ENCODE results near the gene THSD4.
"Not testable (repeated sequence)": the region's sequence is repeated elsewhere in the genome, so short reads cannot be mapped to it uniquely, and the experiment has no call there.

The THSD4 gene

GRCh38 chr15:71149646-71150557 is 34.6 kb downstream of the THSD4 start:
- DNase-seq (ENCODE audit: low spot score), result no peak

GRCh38 chr15:71151081-71151480 is 35.8 kb downstream of the THSD4 start:
- DNase-seq (ENCODE audit: low spot score), result no peak

DNA sequence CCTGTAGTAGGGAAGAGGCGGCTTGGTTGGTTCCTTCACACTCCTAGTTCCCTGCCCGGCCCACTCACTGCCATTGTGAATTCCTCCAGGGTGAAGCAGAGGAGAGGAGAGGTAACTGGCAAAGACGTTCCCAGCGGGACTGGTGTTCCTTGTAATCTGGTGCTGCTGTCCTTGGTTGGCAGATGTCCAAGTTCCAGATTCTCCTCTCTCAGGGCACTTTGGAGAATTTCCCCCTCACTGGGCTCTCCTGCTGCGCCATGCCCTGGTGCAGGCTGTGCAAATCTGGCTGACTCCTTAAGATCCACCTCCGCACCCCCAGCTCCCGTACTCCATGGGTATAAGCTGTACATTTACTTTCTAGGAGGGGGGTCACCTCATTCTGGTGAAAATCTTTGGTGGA is 37.3 kb downstream of the THSD4 start:
- DNase-seq (ENCODE audit: low spot score), result no peak

- DNase-seq (ENCODE audit: low spot score), result no peak
Observed at GRCh38 chr15:71153823-71154524, 38.7 kb downstream of the THSD4 start.

GRCh38 chr15:71154607-71155200 is 39.4 kb downstream of the THSD4 start:
- DNase-seq (ENCODE audit: low spot score), result no peak

DNA sequence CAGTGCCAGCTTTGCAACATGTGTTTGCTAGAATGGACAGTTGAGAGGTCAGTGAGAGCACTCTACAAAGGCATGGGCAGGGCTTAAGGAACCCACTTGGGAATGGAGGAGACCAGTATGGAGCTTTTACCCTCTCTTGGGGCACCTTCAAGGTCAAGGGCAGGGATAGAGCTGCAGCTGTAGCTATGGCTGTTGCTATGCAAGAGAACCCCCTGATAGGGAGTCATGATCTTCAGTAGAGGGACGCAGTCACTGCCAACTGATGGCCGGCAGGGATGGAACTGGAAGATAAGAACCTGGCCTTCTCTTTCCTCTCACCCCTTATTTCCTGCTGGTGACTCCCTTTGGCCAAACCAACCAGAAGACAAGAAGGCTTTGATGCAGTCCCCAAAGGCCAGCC is 40.3 kb downstream of the THSD4 start:
- no peak for DNase-seq (ENCODE audit: low spot score)

DNA sequence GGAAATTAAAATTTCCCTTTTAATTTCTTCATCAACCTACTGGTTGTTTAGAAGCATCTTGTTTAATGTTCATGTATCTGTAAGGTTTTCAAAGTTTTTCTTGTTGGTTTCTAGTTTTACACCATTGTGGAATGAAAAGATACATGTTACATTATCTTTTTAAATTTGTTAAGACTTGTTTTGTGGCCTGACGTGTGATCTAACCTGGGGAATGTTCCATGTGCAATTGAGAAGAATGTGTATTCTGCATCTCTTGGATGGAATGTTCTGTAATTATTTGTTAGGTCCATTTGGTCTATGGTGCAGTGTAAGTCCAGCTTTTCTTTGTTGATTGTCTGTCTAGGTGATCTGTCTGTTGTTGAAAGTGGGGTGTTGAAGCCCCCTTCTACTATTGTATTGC is 45.7 kb downstream of the THSD4 start:
- DNase-seq (ENCODE audit: low spot score), result no peak

GRCh38 chr15:71162309-71162708 is 47.0 kb downstream of the THSD4 start:
- no peak for DNase-seq (ENCODE audit: low spot score)

GRCh38 chr15:71164606-71165005 is 49.3 kb downstream of the THSD4 start:
- DNase-seq (ENCODE audit: low spot score), result not testable (repeated sequence)

DNA sequence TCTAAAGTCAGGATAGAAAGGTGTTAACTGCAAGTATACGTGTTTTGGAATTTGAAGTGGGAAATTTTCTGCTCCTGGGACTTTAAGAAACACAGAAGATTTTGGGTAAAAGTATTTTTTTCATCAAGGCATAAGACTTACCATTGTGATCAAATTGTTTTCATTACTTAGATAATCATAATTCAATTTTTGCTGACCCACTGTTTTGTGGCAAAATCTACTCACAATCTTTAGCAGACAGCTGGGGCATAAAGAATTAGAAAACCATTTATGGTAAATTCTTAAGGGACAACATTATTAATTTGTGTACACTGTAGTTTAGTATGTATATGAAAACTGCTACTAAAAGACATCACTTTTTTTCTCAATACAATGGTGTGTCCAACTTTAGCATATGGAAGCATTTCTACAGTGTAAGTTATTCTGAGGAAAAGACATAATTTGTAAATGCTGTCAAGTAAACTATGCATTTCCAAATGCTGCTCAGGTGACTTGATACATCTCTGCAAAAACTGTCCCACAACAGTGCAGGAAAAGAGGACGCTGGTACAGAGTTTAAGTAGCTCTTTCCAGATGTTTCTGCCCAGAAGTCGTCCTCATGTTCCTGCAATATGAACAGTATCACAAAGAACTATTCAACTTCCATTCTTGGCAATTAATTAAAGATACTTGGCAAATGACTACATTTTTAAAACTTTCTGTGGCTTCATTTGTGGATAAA is 52.3 kb downstream of the THSD4 start:
- DNase-seq (ENCODE audit: low spot score), result no peak

- no peak for DNase-seq (ENCODE audit: low spot score)
Observed at GRCh38 chr15:71168166-71168834, 53.0 kb downstream of the THSD4 start.

DNA sequence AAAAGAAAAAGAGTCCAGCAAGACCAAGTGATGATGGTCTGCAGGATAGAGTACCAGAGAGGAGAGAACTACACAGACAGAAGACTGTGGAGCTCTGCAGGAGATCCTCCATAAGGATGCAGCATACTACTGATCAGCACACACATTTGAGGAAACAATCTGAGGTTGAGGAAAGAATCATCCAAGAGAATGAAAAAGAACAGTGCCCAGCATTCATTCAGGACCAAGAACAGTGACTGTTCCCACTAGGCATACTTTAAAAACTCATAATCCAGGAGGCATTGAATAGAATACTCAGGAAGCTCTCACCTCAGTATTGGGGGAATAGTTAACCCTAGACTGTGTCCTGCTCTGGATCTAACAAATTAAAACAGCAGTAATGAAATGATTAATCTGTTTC is 54.9 kb downstream of the THSD4 start:
- DNase-seq (ENCODE audit: low spot score), result no peak

DNA sequence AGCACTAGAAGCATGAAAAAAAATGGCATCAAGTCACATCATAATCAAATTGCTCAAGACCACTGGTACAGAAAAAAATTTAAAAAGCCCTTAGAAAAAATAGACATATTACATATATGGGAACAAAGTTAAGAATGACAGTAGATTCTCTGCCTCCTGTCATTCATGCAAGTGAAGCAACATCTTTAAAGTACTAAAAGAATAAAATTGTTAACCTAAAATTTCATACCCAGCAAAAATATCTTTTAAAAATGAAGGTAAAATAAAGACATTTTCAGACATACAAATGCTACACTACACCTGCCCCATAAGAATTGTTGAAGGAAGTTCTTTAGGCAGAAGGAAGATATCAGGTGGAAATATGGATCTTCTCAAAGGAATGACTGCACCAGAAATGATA is 55.9 kb downstream of the THSD4 start:
- no peak for DNase-seq (ENCODE audit: low spot score)

DNA sequence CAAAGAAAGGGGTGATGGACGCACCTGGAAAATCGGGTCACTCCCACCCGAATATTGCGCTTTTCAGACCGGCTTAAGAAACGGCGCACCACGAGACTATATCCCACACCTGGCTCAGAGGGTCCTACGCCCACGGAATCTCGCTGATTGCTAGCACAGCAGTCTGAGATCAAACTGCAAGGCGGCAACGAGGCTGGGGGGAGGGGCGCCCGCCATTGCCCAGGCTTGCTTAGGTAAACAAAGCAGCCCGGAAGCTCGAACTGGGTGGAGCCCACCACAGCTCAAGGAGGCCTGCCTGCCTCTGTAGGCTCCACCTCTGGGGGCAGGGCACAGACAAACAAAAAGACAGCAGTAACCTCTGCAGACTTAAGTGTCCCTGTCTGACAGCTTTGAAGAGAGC is 59.1 kb downstream of the THSD4 start:
- DNase-seq (ENCODE audit: low spot score), result not testable (repeated sequence)

- DNase-seq (ENCODE audit: low spot score), result peak; percentile 1
Observed at GRCh38 chr15:71180986-71181853, 65.9 kb downstream of the THSD4 start.

DNA sequence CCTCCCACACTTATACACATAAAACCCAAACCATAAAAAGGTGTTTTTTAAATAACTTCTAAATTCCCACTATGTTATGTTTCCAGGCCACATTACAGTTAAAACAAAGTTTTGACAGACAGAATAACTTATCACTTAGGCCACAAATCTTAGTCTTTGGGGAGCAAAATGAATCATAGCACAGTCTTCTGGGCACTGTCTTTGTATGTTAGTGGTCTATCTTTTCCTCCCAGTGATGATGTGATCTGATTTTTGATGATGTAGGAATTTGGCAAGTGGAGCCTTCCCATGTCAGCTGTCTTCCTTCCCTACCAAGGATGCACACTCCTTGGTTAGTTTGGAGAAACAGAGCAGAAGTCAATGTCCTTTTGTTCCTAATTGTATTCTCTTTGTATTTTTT is 67.3 kb downstream of the THSD4 start:
- DNase-seq (ENCODE audit: low spot score), result no peak

- DNase-seq (ENCODE audit: low spot score), result no peak
Observed at GRCh38 chr15:71183063-71183462, 67.8 kb downstream of the THSD4 start.

DNA sequence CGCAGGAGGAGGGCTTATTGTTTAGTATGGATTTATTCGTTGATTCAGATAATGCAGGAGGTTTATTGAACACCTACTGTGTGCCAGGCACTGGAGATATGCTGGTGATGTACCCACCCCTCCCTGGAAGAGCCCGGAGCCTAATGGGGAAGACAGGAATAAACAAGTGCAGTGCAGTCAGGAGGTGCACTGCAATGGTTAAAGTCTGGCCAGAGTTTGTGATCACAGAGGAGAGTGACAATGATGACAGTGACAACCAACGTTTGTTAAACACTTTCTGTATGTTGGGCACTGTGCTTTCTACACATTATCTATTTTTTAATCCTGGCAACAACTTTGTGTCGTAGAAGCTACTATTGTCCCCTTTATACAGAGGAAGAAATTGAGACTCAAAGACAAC is 70.4 kb downstream of the THSD4 start:
- no peak for DNase-seq (ENCODE audit: low spot score)

GRCh38 chr15:71186267-71186666 is 71.0 kb downstream of the THSD4 start:
- no peak for DNase-seq (ENCODE audit: low spot score)

- DNase-seq (ENCODE audit: low spot score), result no peak
Observed at GRCh38 chr15:71187078-71187477, 71.8 kb downstream of the THSD4 start.

- no peak for DNase-seq (ENCODE audit: low spot score)
Observed at GRCh38 chr15:71187526-71187925, 72.3 kb downstream of the THSD4 start.
